Ectodermal cell (in vitro differentiated cells): ENCODE measurements around the gene CCSER1.
"Not testable (repeated sequence)": the region's sequence is repeated elsewhere in the genome, so short reads cannot be mapped to it uniquely, and the experiment has no call there.

Experiments
- H3K27ac ChIP-seq: 2 replicates; pipeline ENCODE4 v1.7.0; 2013; ENCODE audit warnings: mild to moderate bottlenecking, low read depth, low read length; ENCODE audit not compliant: insufficient read depth, poor library complexity, severe bottlenecking
- H3K27me3 ChIP-seq: 2 replicates; pipeline ENCODE4 v1.7.0; 2013; ENCODE audit warnings: mild to moderate bottlenecking, low read length; ENCODE audit not compliant: insufficient read depth, control insufficient read depth, poor library complexity, severe bottlenecking
- H3K36me3 ChIP-seq: one replicate; pipeline ENCODE4 v1.7.0; 2013; ENCODE audit warnings: low read length; ENCODE audit not compliant: control insufficient read depth, insufficient read depth
- H3K4me1 ChIP-seq: one replicate; pipeline ENCODE4 v1.7.0; 2013; ENCODE audit warnings: low read length; ENCODE audit not compliant: control insufficient read depth, insufficient read depth
- H3K4me3 ChIP-seq: 2 replicates; pipeline ENCODE4 v1.7.0; 2013; ENCODE audit warnings: low read depth, low read length, control low read depth; ENCODE audit not compliant: insufficient read depth
- H3K9me3 ChIP-seq: 2 replicates; pipeline ENCODE4 v1.7.0; 2013; ENCODE audit warnings: mild to moderate bottlenecking, low read length, moderate library complexity; ENCODE audit not compliant: control insufficient read depth
- WGBS, 2 experiments: methylation state at CpG; one replicate each; pipeline ENCODE4 v1.1.7; 2013; ENCODE audit warnings: missing lambda C conversion rate in 2 of 2; 5-methylcytosine and 5-hydroxymethylcytosine counted together

The CCSER1 gene

DNA sequence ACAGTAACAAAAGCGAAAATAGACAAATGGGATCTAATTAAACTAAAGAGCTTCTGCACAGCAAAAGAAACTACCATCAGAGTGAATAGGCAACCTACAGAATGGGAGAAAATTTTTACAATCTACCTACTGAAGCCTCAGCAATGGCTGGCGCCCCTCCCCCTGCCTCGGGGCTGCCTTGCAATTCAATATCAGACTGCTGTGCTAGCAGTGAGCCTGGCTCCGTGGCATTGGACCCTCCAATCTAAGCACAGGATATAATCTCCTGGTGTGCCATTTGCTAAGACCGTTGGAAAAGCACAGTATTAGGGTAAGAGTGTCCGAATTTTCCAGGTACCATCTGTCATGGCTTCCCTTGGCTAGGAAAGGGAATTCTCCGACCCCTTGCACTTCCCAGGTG lies 1278.2 kb downstream of the CCSER1 start:
- not testable (repeated sequence) for H3K27me3 ChIP-seq, H3K4me1 ChIP-seq, H3K27ac ChIP-seq, H3K9me3 ChIP-seq, H3K4me3 ChIP-seq, H3K36me3 ChIP-seq
- WGBS, 2 experiments: 93 to 98% methylated on average over 7 of the region's 7 CpGs

DNA sequence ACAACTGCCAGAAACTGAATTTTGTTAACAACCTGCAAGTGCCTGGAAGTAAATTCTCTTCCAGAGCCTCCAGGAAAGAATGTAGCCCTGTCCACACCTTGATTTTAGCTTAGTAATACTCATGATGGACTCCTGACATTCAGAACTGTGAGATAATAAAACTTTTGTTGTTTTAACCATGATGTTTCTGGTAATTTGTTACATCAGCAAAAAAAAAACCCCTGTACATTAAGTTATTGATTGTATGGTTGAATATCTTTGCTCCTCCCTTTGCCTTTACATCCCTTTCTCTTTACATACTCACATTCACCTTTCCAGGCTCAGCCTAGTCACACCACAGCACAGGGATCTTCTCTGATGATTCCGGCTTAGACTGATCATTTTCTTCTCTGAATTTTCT lies 1294.8 kb downstream of the CCSER1 start:
- Histone ChIP-seq H3K27me3 (no peaks in the 10 kb centered on the region), H3K4me3 (no peak overlapping the region), H3K4me1 (no peaks in the 10 kb centered on the region), H3K36me3 (no peaks in the 10 kb centered on the region), H3K9me3 (no peaks in the 10 kb centered on the region), H3K27ac (no peak overlapping the region)
- WGBS, 2 experiments: 88 to 100% methylated on average over 1 of the region's 1 CpG

DNA sequence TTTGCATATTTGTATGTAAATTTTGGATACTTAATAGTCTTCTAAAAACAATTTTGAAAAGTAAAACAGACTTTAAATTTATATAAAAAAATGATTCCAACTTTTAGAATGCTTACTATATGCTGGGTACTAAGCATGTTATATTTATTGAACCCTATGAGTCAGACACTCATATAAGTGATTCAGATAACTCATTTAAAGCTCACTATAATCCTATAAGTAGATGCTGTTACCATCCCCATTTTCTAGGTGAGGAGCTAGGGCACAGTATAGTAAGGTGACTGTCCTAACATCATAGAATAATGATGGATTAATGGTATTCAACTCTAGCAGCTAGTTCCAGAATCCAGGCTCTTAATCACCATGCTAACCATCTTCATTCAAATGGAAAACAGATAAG lies 1299.5 kb downstream of the CCSER1 start:
- H3K4me1 ChIP-seq: no peaks in the 10 kb centered on the region
- H3K27me3 ChIP-seq: no peaks in the 10 kb centered on the region
- H3K9me3 ChIP-seq: no peaks in the 10 kb centered on the region
- H3K4me3 ChIP-seq: no peak overlapping the region
- no peaks in the 10 kb centered on the region for H3K36me3 ChIP-seq
- no peak overlapping the region for H3K27ac ChIP-seq

DNA sequence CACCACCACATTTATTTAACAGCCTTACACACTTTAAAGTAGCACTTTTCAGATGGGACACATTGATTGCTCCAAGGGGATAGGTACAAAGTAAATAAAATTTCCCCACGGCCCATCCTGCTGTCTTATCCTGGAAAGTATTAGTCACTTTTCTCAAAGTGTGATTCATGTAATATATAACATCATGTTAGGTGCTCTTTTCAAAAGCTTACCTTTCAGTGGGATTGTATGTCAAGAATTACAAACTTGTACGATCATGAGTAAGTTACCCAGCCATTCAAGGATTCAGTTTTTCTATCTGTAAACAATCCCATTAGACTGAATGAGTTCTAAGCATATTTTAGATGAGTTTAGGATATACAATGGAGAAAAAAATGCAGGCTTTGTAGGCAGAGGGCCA lies 1300.0 kb downstream of the CCSER1 start:
- Histone ChIP-seq H3K4me1 (no peaks in the 10 kb centered on the region), H3K27me3 (no peaks in the 10 kb centered on the region), H3K9me3 (no peaks in the 10 kb centered on the region), H3K27ac (no peak overlapping the region), H3K36me3 (no peaks in the 10 kb centered on the region), H3K4me3 (no peak overlapping the region)
- WGBS, 2 experiments: 86 to 100% methylated on average over 1 to 2 of the region's 2 CpGs

DNA sequence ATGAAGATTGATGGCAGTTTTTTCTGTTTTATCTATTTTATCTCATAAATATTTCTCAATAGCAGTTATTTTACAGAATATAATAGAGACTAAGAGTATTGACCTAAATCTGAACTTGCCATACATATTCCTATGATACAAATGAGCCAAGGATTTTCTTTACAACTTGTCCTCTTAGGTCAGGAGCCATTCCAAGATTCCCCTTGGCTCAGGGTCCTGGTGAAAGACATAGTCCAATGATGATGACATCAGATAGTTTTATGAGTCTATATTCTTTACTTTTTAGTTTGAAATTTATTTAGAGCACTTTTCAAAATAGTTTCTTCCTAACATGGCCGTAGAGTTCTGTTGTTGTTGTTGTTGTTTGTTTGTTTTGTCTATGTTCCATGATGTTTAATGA lies 1307.4 kb downstream of the CCSER1 start:
- H3K27me3 ChIP-seq: no peaks in the 10 kb centered on the region

DNA sequence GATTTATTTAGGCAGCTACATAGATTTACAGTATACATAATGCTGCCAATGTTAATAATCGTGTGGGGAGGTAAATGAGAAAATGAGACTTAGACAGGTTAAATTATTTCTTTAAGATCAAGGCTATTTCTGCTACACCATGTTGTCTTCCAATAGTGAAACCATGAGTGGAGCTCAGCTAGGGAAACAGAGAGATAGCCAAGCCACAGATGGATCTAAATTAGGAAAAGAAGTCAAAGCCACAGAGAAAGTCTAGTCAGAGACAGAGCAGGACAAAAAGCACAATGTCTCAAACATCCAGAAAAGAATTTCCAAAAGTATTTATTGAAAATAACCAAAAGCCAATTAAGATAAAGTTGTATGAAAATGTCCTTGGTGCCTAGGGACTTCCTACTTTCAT lies 1309.4 kb downstream of the CCSER1 start:
- no peaks in the 10 kb centered on the region for H3K4me1 ChIP-seq
- no peaks in the 10 kb centered on the region for H3K27me3 ChIP-seq
- H3K4me3 ChIP-seq: no peak overlapping the region
- no peaks in the 10 kb centered on the region for H3K9me3 ChIP-seq
- H3K36me3 ChIP-seq: no peaks in the 10 kb centered on the region
- H3K27ac ChIP-seq: no peak overlapping the region
- 80 to 100% methylated on average over 1 of the region's 1 CpG for WGBS, 2 experiments

More for the DNA sequence above, 1307.4 kb downstream of the CCSER1 start:
- H3K36me3 ChIP-seq: no peaks in the 10 kb centered on the region
- H3K4me3 ChIP-seq: no peak overlapping the region
- no peak overlapping the region for H3K27ac ChIP-seq
- 88 to 90% methylated on average over 1 of the region's 1 CpG for WGBS, 2 experiments
- H3K9me3 ChIP-seq: no peaks in the 10 kb centered on the region
- no peaks in the 10 kb centered on the region for H3K4me1 ChIP-seq

DNA sequence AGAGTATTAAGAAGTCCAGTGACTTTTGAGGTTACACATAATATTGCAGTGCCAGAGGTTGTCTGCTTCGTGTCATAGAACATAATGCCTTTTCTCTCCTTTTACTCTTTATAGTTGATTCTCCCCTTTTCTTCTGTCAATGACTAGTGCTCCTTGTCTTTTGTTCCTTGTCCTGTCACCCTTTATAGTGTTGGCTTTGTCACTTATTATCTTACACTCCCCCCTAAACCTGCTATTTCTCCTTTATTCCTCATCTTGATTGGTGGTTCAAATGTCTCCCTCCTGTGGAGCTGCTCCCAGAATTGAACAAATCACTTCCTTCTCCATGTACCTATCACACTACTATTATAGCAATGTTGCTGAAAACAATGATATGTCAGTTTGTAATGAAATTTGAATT lies 1320.0 kb downstream of the CCSER1 start:
- no peaks in the 10 kb centered on the region for H3K36me3 ChIP-seq
- H3K4me1 ChIP-seq: no peaks in the 10 kb centered on the region
- WGBS, 2 experiments: 79 to 85% methylated on average over 1 of the region's 1 CpG
- H3K27me3 ChIP-seq: no peaks in the 10 kb centered on the region
- no peak overlapping the region for H3K27ac ChIP-seq
- H3K9me3 ChIP-seq: no peaks in the 10 kb centered on the region
- no peak overlapping the region for H3K4me3 ChIP-seq

DNA sequence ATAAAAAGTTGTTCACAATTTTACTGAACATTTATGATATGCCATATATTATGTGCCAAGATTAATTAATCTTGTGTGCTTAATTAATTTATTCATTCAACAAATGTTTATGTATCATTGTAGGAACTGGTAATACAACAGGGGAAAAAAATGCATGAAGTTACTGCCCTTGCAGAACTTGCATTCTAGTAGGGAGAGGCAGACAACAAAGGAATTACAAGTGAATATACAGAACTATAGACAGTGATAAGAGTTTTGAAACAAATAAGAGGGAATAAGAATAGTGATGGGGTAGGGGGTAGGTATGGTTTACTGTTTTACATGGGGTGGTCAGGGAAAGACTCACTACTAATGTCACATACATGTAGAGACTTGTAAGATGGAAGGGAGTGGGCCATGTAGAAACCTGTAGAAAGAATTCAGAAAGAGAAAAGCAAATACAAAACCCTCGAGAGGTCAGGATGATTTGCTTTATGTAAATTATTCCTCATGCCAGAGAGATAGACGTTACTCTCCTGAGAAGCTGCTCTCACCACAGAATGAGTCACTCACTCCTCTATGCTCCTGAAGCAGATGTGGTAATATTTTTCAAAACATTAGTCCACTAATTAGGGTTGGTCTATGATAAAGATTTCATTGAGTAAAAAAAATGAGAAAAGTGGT lies 1321.6 kb downstream of the CCSER1 start:
- no peak overlapping the region for H3K27ac ChIP-seq

DNA sequence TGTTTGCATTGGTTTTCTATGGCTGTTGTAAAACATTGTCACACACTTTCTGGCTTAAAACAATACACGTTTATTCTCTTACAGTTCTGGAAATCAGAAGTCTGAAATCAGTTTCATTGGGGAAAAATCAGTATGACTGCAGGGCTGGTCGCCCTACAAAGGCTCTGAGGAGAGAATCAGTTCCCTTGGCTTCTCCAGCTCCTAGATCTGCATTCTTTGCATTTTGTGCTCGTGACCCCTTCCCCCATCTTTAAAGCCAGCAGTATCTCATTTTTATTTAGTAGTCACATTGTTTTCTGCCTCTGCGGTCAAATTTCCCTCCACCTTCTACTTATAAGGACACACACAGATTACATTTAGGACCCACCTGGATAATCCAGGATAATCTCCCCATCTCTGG lies 1326.9 kb downstream of the CCSER1 start:
- whole genome bisulfite sequencing, 2 experiments: 70 to 76% methylated on average over 4 of the region's 4 CpGs
- no peak overlapping the region for H3K27ac ChIP-seq
- H3K4me3 ChIP-seq: no peak overlapping the region
- no peaks in the 10 kb centered on the region for H3K36me3 ChIP-seq
- no peaks in the 10 kb centered on the region for H3K9me3 ChIP-seq
- H3K4me1 ChIP-seq: no peaks in the 10 kb centered on the region
- H3K27me3 ChIP-seq: no peaks in the 10 kb centered on the region

More for the DNA sequence above, 1321.6 kb downstream of the CCSER1 start:
- no peaks in the 10 kb centered on the region for H3K36me3 ChIP-seq
- 63 to 86% methylated on average over 2 of the region's 2 CpGs for WGBS, 2 experiments
- no peak overlapping the region for H3K4me3 ChIP-seq
- no peaks in the 10 kb centered on the region for H3K27me3 ChIP-seq
- H3K4me1 ChIP-seq: no peaks in the 10 kb centered on the region
- no peaks in the 10 kb centered on the region for H3K9me3 ChIP-seq

DNA sequence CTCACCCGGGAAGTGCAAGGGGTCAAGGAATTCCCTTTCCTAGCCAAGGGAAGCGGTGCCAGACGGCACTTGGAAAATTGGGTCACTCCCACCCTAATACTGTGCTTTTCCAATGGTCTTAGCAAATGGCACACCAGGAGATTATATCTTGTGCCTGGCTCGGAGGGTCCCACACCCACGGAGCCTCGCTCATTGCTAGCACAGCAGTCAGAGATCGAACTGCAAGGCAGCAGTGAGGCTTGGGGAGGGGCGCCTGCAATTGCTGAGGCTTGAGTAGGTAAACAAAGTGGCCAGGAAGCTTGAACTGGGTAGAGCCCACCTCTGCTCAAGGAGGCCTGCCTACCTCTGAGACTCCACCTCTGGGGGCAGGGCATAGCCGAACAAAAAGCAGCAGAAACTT lies 1335.4 kb downstream of the CCSER1 start:
- not testable (repeated sequence) for H3K27me3 ChIP-seq, H3K36me3 ChIP-seq, H3K4me3 ChIP-seq, H3K9me3 ChIP-seq, H3K27ac ChIP-seq, H3K4me1 ChIP-seq
- 94 to 98% methylated on average over 9 of the region's 9 CpGs for WGBS, 2 experiments

DNA sequence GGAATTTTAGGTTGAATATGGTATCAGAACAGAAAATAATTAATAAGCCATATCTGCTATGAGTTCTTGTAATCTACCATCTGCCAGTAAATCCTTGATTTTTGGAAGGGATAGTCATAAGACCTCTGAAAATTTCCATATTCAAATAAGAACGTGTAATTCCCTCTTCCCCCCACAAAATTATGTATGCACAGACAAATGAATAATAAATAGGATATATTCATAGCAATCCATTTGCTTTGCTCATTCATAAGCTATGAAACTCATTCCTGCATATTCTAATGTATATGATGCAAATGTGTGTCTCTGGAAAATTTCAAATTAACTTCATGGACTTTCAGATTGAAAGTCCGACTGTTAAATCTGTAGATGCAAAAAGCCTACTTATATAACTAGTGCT lies 1343.5 kb downstream of the CCSER1 start:
- no peak overlapping the region for H3K27ac ChIP-seq
- 100% methylated on average over 1 of the region's 2 CpGs; no CpG with 5 or more reads in 1 of the 2 experiments for WGBS, 2 experiments
- H3K36me3 ChIP-seq: no peaks in the 10 kb centered on the region
- H3K4me3 ChIP-seq: no peak overlapping the region
- no peaks in the 10 kb centered on the region for H3K9me3 ChIP-seq
- H3K4me1 ChIP-seq: no peaks in the 10 kb centered on the region
- H3K27me3 ChIP-seq: no peaks in the 10 kb centered on the region
